GM18511 (cell line): Measurements from ENCODE around the gene NXNL1.
"Not testable (repeated sequence)": the region's sequence is repeated elsewhere in the genome, so short reads cannot be mapped to it uniquely, and the experiment has no call there.

ENCODE experiments used
- ATAC-seq: cut with Tn5 transposase; IDR thresholded peaks from one replicate; pipeline ENCODE4 v1.9.1; 2021; ENCODE audit warnings: mild to moderate bottlenecking, moderate library complexity; ENCODE audit not compliant: unreplicated experiment

The NXNL1 gene

GRCh38 chr19:17486545-17487240 lies 26.0 kb upstream of the NXNL1 start:
- no peak for ATAC-seq

GRCh38 chr19:17484520-17485185 lies 23.9 kb upstream of the NXNL1 start:
- no peak for ATAC-seq

GRCh38 chr19:17483605-17484002 lies 22.9 kb upstream of the NXNL1 start:
- no peak for ATAC-seq

- ATAC-seq: no peak
Measured at GRCh38 chr19:17482877-17483604, 22.3 kb upstream of the NXNL1 start.

- ATAC-seq: no peak
Measured at GRCh38 chr19:17481986-17482385, 21.3 kb upstream of the NXNL1 start.

- no peak for ATAC-seq
Measured at GRCh38 chr19:17479325-17479791, 18.6 kb upstream of the NXNL1 start.

- ATAC-seq: no peak
Measured at GRCh38 chr19:17475541-17476115, 14.9 kb upstream of the NXNL1 start.

- not testable (repeated sequence) for ATAC-seq
Measured at GRCh38 chr19:17475011-17475540, 14.3 kb upstream of the NXNL1 start.

- no peak for ATAC-seq
Measured at GRCh38 chr19:17473041-17473440, 12.3 kb upstream of the NXNL1 start.

- ATAC-seq: no peak
Measured at GRCh38 chr19:17471410-17472125, 10.8 kb upstream of the NXNL1 start.

GRCh38 chr19:17470068-17470841 lies 9.5 kb upstream of the NXNL1 start, which contains the start of gene SLC27A1:
Gene SLC27A1, plus strand, starts transcription at chr19:17470524. Its CDS starts 17 bp downstream, at chr19:17470541.
- peak; percentile 82 for ATAC-seq

- peak; percentile 64 for ATAC-seq
Measured at GRCh38 chr19:17469481-17470067, 8.8 kb upstream of the NXNL1 start.

- no peak for ATAC-seq
Measured at GRCh38 chr19:17469092-17469480, 8.4 kb upstream of the NXNL1 start.

GRCh38 chr19:17468302-17469091 lies 7.8 kb upstream of the NXNL1 start:
- ATAC-seq: no peak

- ATAC-seq: no peak
Measured at GRCh38 chr19:17467471-17468301, 7.0 kb upstream of the NXNL1 start.

GRCh38 chr19:17466487-17466850 lies 5.7 kb upstream of the NXNL1 start:
- ATAC-seq: no peak

GRCh38 chr19:17458970-17459369 lies 1.8 kb downstream of the NXNL1 start:
- ATAC-seq: no peak

GRCh38 chr19:17457616-17458015 lies 3.1 kb downstream of the NXNL1 start:
- no peak for ATAC-seq
